Endothelial cell of umbilical vein (primary cell): Measurements from ENCODE around the gene BMPR1B. TPM values are rescaled to one million over a fixed set of nuclear protein-coding genes. Genes with fewer than 3 reads are reported as not detected.

ENCODE experiments used
- BruUV-seq: library from RNA; stranded (reverse); fragments of 400-500 nt; replicated peaks from 2 replicates; lab custom pipeline; 2021; lab: Mats Ljungman, UMichigan
- CTCF ChIA-PET: fragments of 300-600, 350-600 bp; sonication (Branson Sonifier 250); formaldehyde crosslinking; loops from one replicate; lab custom pipeline; 2021; ENCODE audit warnings: antibody characterized with exemption, inconsistent platforms; lab: Charles Lee
- POLR2A ChIA-PET: fragments of 300-600, 350-600 bp; sonication (Branson Sonifier 250); formaldehyde crosslinking; loops from one replicate; lab custom pipeline; 2021; ENCODE audit warnings: antibody characterized with exemption, inconsistent platforms; lab: Charles Lee
- DNase-seq: peaks from one replicate; pipeline ENCODE4 v3.0.0-alpha.2; 2011; ENCODE audit warnings: low read depth, low spot score
- FAIRE-seq: peaks from 2 replicates; lab custom pipeline; 2011; peaks lifted over from hg19 to GRCh38; lab: Jason Lieb, UNC
- H2AFZ ChIP-seq: 2 replicates; pipeline ENCODE4 v1.6.0; 2012; ENCODE audit warnings: low read depth, low read length, control low read depth, inconsistent platforms
- H3K27ac ChIP-seq: 2 replicates; pipeline ENCODE4 v1.5.1; 2011; ENCODE audit warnings: low read depth, mild to moderate bottlenecking, control low read depth, low read length, moderate library complexity; ENCODE audit not compliant: insufficient read depth
- H3K27me3 ChIP-seq, 2 experiments: 2 replicates each; pipeline versions ENCODE4 v1.6.0 to v1.6.1; 2011; ENCODE audit warnings: low read length in 2 of 2, mixed read lengths in 1 of 2; ENCODE audit not compliant: control insufficient read depth in 2 of 2, insufficient read depth in 2 of 2
- H3K36me3 ChIP-seq, 2 experiments: 2 replicates in 1 of 2; 3 replicates in 1 of 2; pipeline ENCODE4 v1.5.1; 2011; ENCODE audit warnings: low read length in 2 of 2, mild to moderate bottlenecking in 1 of 2, moderate library complexity in 1 of 2; ENCODE audit not compliant: control insufficient read depth in 2 of 2, insufficient read depth in 2 of 2; ENCODE audit errors: extremely low read depth in 1 of 2
- H3K4me1 ChIP-seq: 3 replicates; pipeline ENCODE4 v1.5.1; 2011; ENCODE audit warnings: mild to moderate bottlenecking, low read length; ENCODE audit not compliant: control insufficient read depth, insufficient read depth; ENCODE audit errors: extremely low read depth
- H3K4me2 ChIP-seq: 2 replicates; pipeline ENCODE4 v1.6.1; 2011; ENCODE audit warnings: low read length, control low read depth, mixed read lengths; ENCODE audit not compliant: insufficient read depth
- H3K4me3 ChIP-seq, 3 experiments: fragments of 200-600 bp in 1 of 3; sonication (generic), shearing (Covaris generic) in 1 of 3; replicated peaks in 1 of 3; 2 replicates each; pipeline ENCODE4 v1.5.1; 2011 to 2016; ENCODE audit warnings: control low read depth in 3 of 3, low read length in 3 of 3, mild to moderate bottlenecking in 2 of 3, inconsistent platforms in 1 of 3, low read depth in 1 of 3, moderate library complexity in 1 of 3; ENCODE audit not compliant: insufficient read depth in 1 of 3
- H3K79me2 ChIP-seq: 2 replicates; pipeline ENCODE4 v1.6.0; 2012; ENCODE audit warnings: low read length, inconsistent platforms; ENCODE audit not compliant: control insufficient read depth, insufficient read depth
- H3K9ac ChIP-seq: replicated peaks from 2 replicates; pipeline ENCODE3; 2011; ENCODE audit warnings: low read length, control low read depth; ENCODE audit not compliant: insufficient read depth; ENCODE audit errors: extremely low read depth
- H3K9me1 ChIP-seq: replicated peaks from 3 replicates; pipeline ENCODE4 v1.6.0; 2011; ENCODE audit warnings: mild to moderate bottlenecking, low read length; ENCODE audit not compliant: control insufficient read depth, insufficient read depth; ENCODE audit errors: extremely low read depth
- H3K9me3 ChIP-seq: replicated peaks from 2 replicates; pipeline ENCODE4 v1.5.1; 2012; ENCODE audit warnings: low read length, inconsistent platforms; ENCODE audit not compliant: control insufficient read depth, insufficient read depth
- H4K20me1 ChIP-seq: replicated peaks from 2 replicates; pipeline ENCODE3; 2011; ENCODE audit warnings: mild to moderate bottlenecking, low read length; ENCODE audit not compliant: control insufficient read depth, insufficient read depth; ENCODE audit errors: extremely low read depth
- EZH2 ChIP-seq: IDR thresholded peaks from 2 replicates; pipeline ENCODE4 v1.6.1; 2012; ENCODE audit warnings: borderline replicate concordance, low read depth, mild to moderate bottlenecking, moderate library complexity, low read length, inconsistent platforms; ENCODE audit not compliant: severe bottlenecking
- FOS ChIP-seq: IDR thresholded peaks from 2 replicates; pipeline ENCODE4 v1.6.1; 2011; ENCODE audit warnings: mild to moderate bottlenecking, low read length, moderate library complexity, borderline replicate concordance; ENCODE audit not compliant: insufficient read depth
- GATA2 ChIP-seq: IDR thresholded peaks from 2 replicates; pipeline ENCODE4 v1.7.0; 2011; ENCODE audit warnings: low read depth, mild to moderate bottlenecking, moderate library complexity, mixed read lengths, low read length; ENCODE audit not compliant: insufficient read length, insufficient read depth
- JUN ChIP-seq: IDR thresholded peaks from 2 replicates; pipeline ENCODE4 v1.6.1; 2011; ENCODE audit warnings: borderline replicate concordance, low read depth; ENCODE audit not compliant: insufficient read length, insufficient read depth
- MYC ChIP-seq: IDR thresholded peaks from one replicate; pipeline ENCODE4 v1.6.1; 2011; ENCODE audit warnings: mild to moderate bottlenecking, low read depth, low read length
- POLR2A ChIP-seq: IDR thresholded peaks from 2 replicates; pipeline ENCODE4 v1.6.1; 2012; ENCODE audit warnings: low read depth, mild to moderate bottlenecking, control low read depth, low read length
- POLR2AphosphoS5 ChIP-seq: IDR thresholded peaks from 2 replicates; pipeline ENCODE4 v1.6.1; 2012; ENCODE audit warnings: low read depth, mild to moderate bottlenecking, control low read depth, low read length, moderate library complexity; ENCODE audit not compliant: insufficient read depth
- dilution Hi-C: fragments of 300-500 bp; cut with MboI; formaldehyde crosslinking; loops from one replicate; pipeline ENCODE4 v1.15.0; 2019; ENCODE audit warnings: low sequenced_read_pairs; ENCODE audit not compliant: extremely low pct_ligation_motif_present
- intact Hi-C: fragments of 100-400 bp; cut with micrococcal nuclease; formaldehyde crosslinking; loops from one replicate; pipeline ENCODE4 v1.10.0; 2022
- polyA plus RNA-seq, 4 experiments: library from polyadenylated mRNA; depleted of rRNA in 3 of 4; stranded (reverse) in 3 of 4; unstranded in 1 of 4; fragments of >200 nt; gene quantifications; 2 replicates each; pipeline versions ENCODE4 v1.2.1 to v1.2.3, GENCODE V29; 2011 to 2012; ENCODE audit warnings: missing spikeins in 1 of 4
- total RNA-seq: library from RNA; stranded (reverse); gene quantifications from 2 replicates; pipeline ENCODE4 v1.2.3, GENCODE V29; 2021
- TF ChIP-seq, protein P1 (sequence below): IDR thresholded peaks from 2 replicates; pipeline ENCODE4 v1.6.1; 2011; ENCODE audit not compliant: insufficient read depth, insufficient read length
- TF ChIP-seq, protein P2 (sequence below), 2 donors: IDR thresholded peaks; 1 replicate in 1 of 2; 2 replicates in 1 of 2; pipeline ENCODE4 v1.5.1; 2011; ENCODE audit warnings: low read length in 2 of 2, mild to moderate bottlenecking in 2 of 2, moderate library complexity in 2 of 2, control low read depth in 1 of 2, inconsistent platforms in 1 of 2, low read depth in 1 of 2; ENCODE audit not compliant: insufficient read depth in 1 of 2; ENCODE audit errors: extremely low read depth in 1 of 2

Gene BMPR1B
- total and polyA plus RNA-seq, 2 donors (not counting 3 experiments of a cell fraction or from before 2014, with no cell fraction given), result 0.28 to 2.1 TPM

DNA sequence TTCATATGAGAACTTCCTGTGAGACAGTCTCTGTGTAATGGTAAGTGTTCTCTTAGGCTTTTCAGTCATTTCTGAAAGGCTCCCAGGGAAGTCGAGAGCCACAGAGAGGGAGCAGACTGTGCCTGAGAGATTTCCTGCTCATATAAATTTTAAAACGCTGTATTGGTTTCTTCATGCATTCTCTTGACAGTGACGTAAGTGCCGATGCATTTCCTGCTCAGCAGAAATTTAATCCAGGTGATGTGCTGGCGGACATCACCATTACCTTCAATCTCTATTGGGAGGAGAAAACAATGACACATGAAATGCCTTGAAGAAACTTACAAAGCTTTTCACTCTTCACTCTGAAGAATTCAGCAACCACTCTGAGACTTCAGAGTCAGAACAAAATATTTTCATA is 383.6 kb downstream of the BMPR1B start:
- Histone ChIP-seq H3K79me2 (no peaks in the 10 kb centered on the region), H3K9me1 (no peaks in the 10 kb centered on the region), H3K4me2 (no peak overlapping the region), H3K36me3 (no peaks in the 10 kb centered on the region), H3K27ac (no peak overlapping the region), H3K9me3 (no peaks in the 10 kb centered on the region), H3K4me1 (no peaks in the 10 kb centered on the region), H3K4me3 (no peak overlapping the region), H4K20me1 (no peaks in the 10 kb centered on the region), H2AFZ (no peak overlapping the region), H3K9ac (no peak overlapping the region), H3K27me3 (no peaks in the 10 kb centered on the region)
- FAIRE-seq (no peak), DNase-seq (no peak)
- dilution Hi-C loops, result no loop called here
- ChIA-PET CTCF (interaction anchor here (1.7 kb wide), 1 partner anchor 10 kb away, joined by 3 read pairs; no protein-coding TSS in a partner anchor), POLR2A (no interaction called here)
- no peak for TF ChIP-seq GATA2
- TF ChIP-seq MYC, result no peak
- no peak for TF ChIP-seq EZH2
- no peak for TF ChIP-seq POLR2A
- TF ChIP-seq, protein P1, sequence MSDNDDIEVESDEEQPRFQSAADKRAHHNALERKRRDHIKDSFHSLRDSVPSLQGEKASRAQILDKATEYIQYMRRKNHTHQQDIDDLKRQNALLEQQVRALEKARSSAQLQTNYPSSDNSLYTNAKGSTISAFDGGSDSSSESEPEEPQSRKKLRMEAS, result no peak
- TF ChIP-seq JUN, result no peak
- no peak for TF ChIP-seq FOS
- TF ChIP-seq, protein P2, sequence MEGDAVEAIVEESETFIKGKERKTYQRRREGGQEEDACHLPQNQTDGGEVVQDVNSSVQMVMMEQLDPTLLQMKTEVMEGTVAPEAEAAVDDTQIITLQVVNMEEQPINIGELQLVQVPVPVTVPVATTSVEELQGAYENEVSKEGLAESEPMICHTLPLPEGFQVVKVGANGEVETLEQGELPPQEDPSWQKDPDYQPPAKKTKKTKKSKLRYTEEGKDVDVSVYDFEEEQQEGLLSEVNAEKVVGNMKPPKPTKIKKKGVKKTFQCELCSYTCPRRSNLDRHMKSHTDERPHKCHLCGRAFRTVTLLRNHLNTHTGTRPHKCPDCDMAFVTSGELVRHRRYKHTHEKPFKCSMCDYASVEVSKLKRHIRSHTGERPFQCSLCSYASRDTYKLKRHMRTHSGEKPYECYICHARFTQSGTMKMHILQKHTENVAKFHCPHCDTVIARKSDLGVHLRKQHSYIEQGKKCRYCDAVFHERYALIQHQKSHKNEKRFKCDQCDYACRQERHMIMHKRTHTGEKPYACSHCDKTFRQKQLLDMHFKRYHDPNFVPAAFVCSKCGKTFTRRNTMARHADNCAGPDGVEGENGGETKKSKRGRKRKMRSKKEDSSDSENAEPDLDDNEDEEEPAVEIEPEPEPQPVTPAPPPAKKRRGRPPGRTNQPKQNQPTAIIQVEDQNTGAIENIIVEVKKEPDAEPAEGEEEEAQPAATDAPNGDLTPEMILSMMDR (IDR thresholded peaks at IDR 0.05; ENCODE audit: extremely low read depth in 1 of 2, insufficient read depth in 1 of 2, low read depth in 1 of 2, low read length in 2 of 2), result no peak
- no peak for TF ChIP-seq POLR2AphosphoS5
- intact Hi-C loops, result no loop called here
- no TSS peak for BruUV-seq
